H1 (cell line): Measurements from ENCODE around the gene MBNL2. TPM values are rescaled to one million over a fixed set of nuclear protein-coding genes. Genes with fewer than 3 reads are reported as not detected.
A peak's percentile ranks its signal among the peaks of the same experiment; 100 is the strongest.

ENCODE experiments used
- CTCF ChIA-PET: fragments of 300-600 bp; sonication (Branson Sonifier 250); formaldehyde crosslinking; loops from one replicate; lab custom pipeline; 2021; ENCODE audit not compliant: partially characterized antibody; lab: Charles Lee
- POLR2A ChIA-PET: fragments of 300-600 bp; sonication (Branson Sonifier 250); formaldehyde crosslinking; loops from one replicate; lab custom pipeline; 2021; ENCODE audit warnings: inconsistent platforms; ENCODE audit not compliant: partially characterized antibody; lab: Charles Lee
- DNase-seq, 2 experiments: peaks; one replicate each; pipeline versions ENCODE4 v3.0.0 to v3.0.0-alpha.2; 2010 to 2022; ENCODE audit warnings: low spot score in 2 of 2, low read depth in 1 of 2, mixed read lengths in 1 of 2
- FAIRE-seq: peaks from 2 replicates; lab custom pipeline; 2011; peaks lifted over from hg19 to GRCh38; lab: Jason Lieb, UNC
- H2AFZ ChIP-seq: 2 replicates; pipeline ENCODE4 v1.8.1; 2012; ENCODE audit warnings: low read length, inconsistent platforms
- H2AK5ac ChIP-seq: 2 replicates; pipeline ENCODE4 v1.6.1; 2013; ENCODE audit warnings: low read depth, low read length
- H2BK120ac ChIP-seq: replicated peaks from 2 replicates; pipeline ENCODE3; 2013; ENCODE audit warnings: low read depth, low read length, inconsistent platforms
- H2BK12ac ChIP-seq: 2 replicates; pipeline ENCODE4 v1.6.1; 2013; ENCODE audit warnings: low read depth, low read length
- H2BK15ac ChIP-seq: 2 replicates; pipeline ENCODE4 v1.6.1; 2013; ENCODE audit warnings: low read length
- H2BK20ac ChIP-seq: 2 replicates; pipeline ENCODE4 v1.6.1; 2013; ENCODE audit warnings: low read length
- H2BK5ac ChIP-seq: 2 replicates; pipeline ENCODE4 v1.6.1; 2013; ENCODE audit warnings: low read depth, low read length
- H3K14ac ChIP-seq: 2 replicates; pipeline ENCODE4 v1.6.1; 2013; ENCODE audit warnings: inconsistent platforms; ENCODE audit not compliant: insufficient read length
- H3K18ac ChIP-seq: 2 replicates; pipeline ENCODE4 v1.6.1; 2013; ENCODE audit warnings: low read length; ENCODE audit errors: extremely low read depth
- H3K23ac ChIP-seq: 2 replicates; pipeline ENCODE4 v1.6.1; 2013; ENCODE audit warnings: inconsistent platforms; ENCODE audit not compliant: insufficient read length
- H3K23me2 ChIP-seq: 2 replicates; pipeline ENCODE4 v1.6.1; 2013; ENCODE audit warnings: low read depth, low read length
- H3K27ac ChIP-seq: 2 replicates; pipeline ENCODE4 v1.6.1; 2011; ENCODE audit warnings: low read depth, low read length, inconsistent platforms
- H3K27me3 ChIP-seq, 4 experiments: replicated peaks in 1 of 4; 1 replicate in 1 of 4; 2 replicates in 3 of 4; pipeline versions ENCODE4 v1.6.1 to v1.8.1; 2011 to 2013; ENCODE audit warnings: low read length in 3 of 4, mild to moderate bottlenecking in 3 of 4, inconsistent platforms in 2 of 4, mixed read lengths in 2 of 4, moderate library complexity in 1 of 4; ENCODE audit not compliant: control insufficient read depth in 3 of 4, insufficient read depth in 3 of 4; ENCODE audit errors: extremely low read depth in 1 of 4
- H3K36me3 ChIP-seq, 4 experiments: 2 replicates each; pipeline versions ENCODE4 v1.6.1 to v1.8.1; 2011 to 2013; ENCODE audit warnings: mild to moderate bottlenecking in 4 of 4, low read length in 3 of 4, moderate library complexity in 2 of 4, control low read depth in 1 of 4, inconsistent platforms in 1 of 4; ENCODE audit not compliant: insufficient read depth in 4 of 4, control insufficient read depth in 2 of 4
- H3K4ac ChIP-seq: replicated peaks from 2 replicates; pipeline ENCODE3; 2013; ENCODE audit warnings: low read length, low read depth, mixed read lengths, inconsistent platforms; ENCODE audit not compliant: insufficient read length
- H3K4me1 ChIP-seq, 4 experiments: replicated peaks in 1 of 4; 1 replicate in 1 of 4; 2 replicates in 3 of 4; pipeline versions ENCODE4 v1.6.1 to v1.8.1; 2011 to 2013; ENCODE audit warnings: low read length in 3 of 4, inconsistent platforms in 2 of 4, mixed read lengths in 1 of 4; ENCODE audit not compliant: insufficient read depth in 4 of 4, control insufficient read depth in 3 of 4
- H3K4me2 ChIP-seq, 2 experiments: 2 replicates each; pipeline versions ENCODE4 v1.6.1 to v1.8.1; 2011 to 2013; ENCODE audit warnings: low read depth in 2 of 2, low read length in 2 of 2, control low read depth in 1 of 2, inconsistent platforms in 1 of 2, mild to moderate bottlenecking in 1 of 2; ENCODE audit not compliant: insufficient read depth in 1 of 2
- H3K4me3 ChIP-seq, 4 experiments: fragments of 200-600, 300-600 bp in 1 of 4; sonication (generic), shearing (Covaris generic), sonication (Bioruptor Twin) in 1 of 4; 2 replicates each; pipeline versions ENCODE4 v1.5.1 to v1.8.1; 2011 to 2016; ENCODE audit warnings: low read length in 4 of 4, low read depth in 3 of 4, control low read depth in 2 of 4, inconsistent platforms in 2 of 4, mild to moderate bottlenecking in 2 of 4, mixed read lengths in 1 of 4, moderate library complexity in 1 of 4; ENCODE audit not compliant: insufficient read depth in 2 of 4; ENCODE audit errors: extremely low read depth in 1 of 4
- H3K56ac ChIP-seq: replicated peaks from 2 replicates; pipeline ENCODE3; 2013; ENCODE audit warnings: low read depth, mild to moderate bottlenecking, mixed read lengths, low read length, inconsistent platforms; ENCODE audit not compliant: insufficient read length
- H3K79me1 ChIP-seq: 2 replicates; pipeline ENCODE4 v1.6.1; 2013; ENCODE audit warnings: low read depth, low read length, control low read depth
- H3K79me2 ChIP-seq, 2 experiments: 2 replicates each; pipeline versions ENCODE4 v1.6.1 to v1.8.1; 2012 to 2013; ENCODE audit warnings: low read length in 2 of 2, mild to moderate bottlenecking in 2 of 2, inconsistent platforms in 1 of 2; ENCODE audit not compliant: insufficient read depth in 2 of 2, control insufficient read depth in 1 of 2
- H3K9ac ChIP-seq, 4 experiments: replicated peaks in 1 of 4; 1 replicate in 1 of 4; 2 replicates in 3 of 4; pipeline versions ENCODE4 v1.6.1 to v1.8.1; 2011 to 2013; ENCODE audit warnings: low read depth in 3 of 4, low read length in 3 of 4, control low read depth in 2 of 4, mild to moderate bottlenecking in 2 of 4, moderate library complexity in 2 of 4, inconsistent platforms in 1 of 4; ENCODE audit errors: extremely low read depth in 1 of 4
- H3K9me3 ChIP-seq, 2 experiments: 2 replicates each; pipeline versions ENCODE4 v1.6.1 to v1.8.1; 2012 to 2013; ENCODE audit warnings: mild to moderate bottlenecking in 2 of 2, moderate library complexity in 2 of 2, control low read depth in 1 of 2, inconsistent platforms in 1 of 2, low read depth in 1 of 2, low read length in 1 of 2, mixed read lengths in 1 of 2; ENCODE audit not compliant: insufficient read depth in 2 of 2
- H4K20me1 ChIP-seq, 2 experiments: replicated peaks in 1 of 2; 2 replicates each; pipeline versions ENCODE3 to v1.8.1; 2011 to 2013; ENCODE audit warnings: inconsistent platforms in 2 of 2, low read length in 2 of 2, mild to moderate bottlenecking in 1 of 2; ENCODE audit not compliant: insufficient read depth in 2 of 2, control insufficient read depth in 1 of 2
- H4K5ac ChIP-seq: 2 replicates; pipeline ENCODE4 v1.6.1; 2013; ENCODE audit warnings: low read length, low read depth, mixed read lengths, inconsistent platforms; ENCODE audit not compliant: insufficient read length
- H4K8ac ChIP-seq: 2 replicates; pipeline ENCODE4 v1.8.0; 2013; ENCODE audit warnings: mild to moderate bottlenecking, moderate library complexity, low read length, inconsistent platforms; ENCODE audit not compliant: insufficient read depth; ENCODE audit errors: extremely low read depth
- H4K91ac ChIP-seq: replicated peaks from 2 replicates; pipeline ENCODE3; 2013; ENCODE audit warnings: low read length, mixed read lengths, inconsistent platforms; ENCODE audit not compliant: insufficient read length
- ASH2L ChIP-seq: fragments of 200-600, 300-600 bp; sonication (generic); IDR thresholded peaks from one replicate; pipeline ENCODE4 v1.7.1; 2017; ENCODE audit warnings: low read length
- HDAC2 ChIP-seq, 2 experiments: fragments of 300-600 bp in 1 of 2; sonication (generic) in 1 of 2; IDR thresholded peaks; 2 replicates each; pipeline ENCODE4 v1.6.1; 2011 to 2012; ENCODE audit warnings: low read depth in 2 of 2, low read length in 2 of 2, mild to moderate bottlenecking in 2 of 2, moderate library complexity in 2 of 2, borderline replicate concordance in 1 of 2, inconsistent platforms in 1 of 2
- JUND ChIP-seq: IDR thresholded peaks from 2 replicates; pipeline ENCODE4 v1.6.1; 2011; ENCODE audit warnings: mild to moderate bottlenecking, improper control_type of control experiment, low read length
- NANOG ChIP-seq: IDR thresholded peaks from 2 replicates; pipeline ENCODE4 v1.6.1; 2011; ENCODE audit warnings: low read length, low read depth, mild to moderate bottlenecking, inconsistent platforms; ENCODE audit not compliant: insufficient read depth, poor library complexity, severe bottlenecking
- PHF8 ChIP-seq: fragments of 200-600 bp; sonication (generic); conservative IDR thresholded peaks from 2 replicates; pipeline ENCODE4 v1.7.1; 2012; ENCODE audit warnings: low read depth, mild to moderate bottlenecking, inconsistent platforms, low read length, moderate library complexity
- POLR2A ChIP-seq, 2 experiments: IDR thresholded peaks; 1 replicate in 1 of 2; 2 replicates in 1 of 2; pipeline ENCODE4 v1.6.1; 2011; ENCODE audit warnings: low read depth in 2 of 2, low read length in 2 of 2, mild to moderate bottlenecking in 2 of 2; ENCODE audit errors: control extremely low read depth in 1 of 2
- POLR2AphosphoS5 ChIP-seq: IDR thresholded peaks from 2 replicates; pipeline ENCODE4 v1.6.1; 2011; ENCODE audit warnings: low read depth, low read length
- TAF1 ChIP-seq: IDR thresholded peaks from 2 replicates; pipeline ENCODE4 v1.6.1; 2011; ENCODE audit warnings: mild to moderate bottlenecking, low read depth, low read length
- WGBS, 2 experiments: shearing (Covaris generic) in 1 of 2; methylation state at CpG; one replicate each; pipeline versions ENCODE4 v1.1.6 to v1.1.7; 2013 to 2015; ENCODE audit warnings: low lambda C conversion rate in 2 of 2, mixed read lengths in 2 of 2, inconsistent platforms in 1 of 2, low coverage in 1 of 2, missing lambda C conversion rate in 1 of 2; ENCODE audit not compliant: insufficient replicate concordance in 2 of 2, insufficient coverage in 1 of 2, insufficient read length in 1 of 2; ENCODE audit errors: extremely low coverage in 1 of 2, missing lambda C conversion rate in 1 of 2; 5-methylcytosine and 5-hydroxymethylcytosine counted together
- polyA plus RNA-seq, 7 experiments: library from polyadenylated mRNA; depleted of rRNA in 3 of 7; stranded (reverse) in 5 of 7; unstranded in 2 of 7; fragments of >200 nt in 5 of 7; fragments of 200-250 nt in 2 of 7; gene quantifications; 1 replicate in 5 of 7; 2 replicates in 1 of 7; 4 replicates in 1 of 7; pipeline versions ENCODE4 v1.2.1 to v1.2.3, GENCODE V29; 2011 to 2013; ENCODE audit warnings: missing spikeins in 2 of 7, mixed read lengths in 2 of 7
- total RNA-seq: library from RNA; stranded (reverse); fragmentation: NEBNext Ultra II Directional; extraction: Animal tissue kit (Norgen Biotek cat#: 25700); gene quantifications from 2 replicates; pipeline ENCODE4 v1.2.1, GENCODE V29; 2021

MBNL2 gene
- total and polyA plus RNA-seq, 2 of the 8 experiments (the other 6 are each of a cell fraction or from before 2014, with no cell fraction given): 1.0 to 2.6 TPM

DNA sequence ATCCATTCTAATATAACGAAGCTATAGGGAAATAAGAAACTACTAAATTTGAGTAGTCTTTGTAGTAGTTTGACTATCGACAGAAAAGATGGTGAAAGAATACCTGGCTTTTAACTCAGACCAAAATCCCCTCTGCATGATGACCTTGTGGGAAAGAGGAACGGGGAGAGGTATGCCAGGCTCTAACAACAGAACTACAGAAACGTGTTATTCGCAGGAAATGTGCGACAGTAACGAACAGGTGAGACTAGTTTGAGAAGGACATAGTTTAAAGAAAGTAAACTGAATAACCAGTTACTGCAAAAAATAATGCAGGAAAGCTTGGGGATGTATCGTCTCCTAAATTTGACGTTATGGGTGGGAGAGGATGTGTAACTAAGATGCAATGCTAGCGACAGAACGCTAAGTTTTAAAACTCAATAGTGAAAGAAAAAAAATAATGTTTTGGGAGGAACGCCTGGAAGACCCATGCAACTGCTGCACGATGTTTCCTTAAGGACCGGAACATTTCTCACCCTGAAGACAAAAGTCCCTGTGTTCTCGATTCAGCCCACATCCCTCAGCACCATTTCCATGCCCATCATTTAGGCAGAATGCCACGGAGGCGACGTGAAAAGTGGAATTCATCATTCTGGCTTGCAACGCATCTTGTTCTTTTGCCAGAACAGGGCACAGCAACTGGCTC lies 210.2 kb downstream of the MBNL2 start:
- ChIA-PET POLR2A (interaction anchor here (0.8 to 2.7 kb wide), 5 partner anchors 15 to 23 kb away, joined by 3 to 11 read pairs (median 3); no protein-coding TSS in a partner anchor), CTCF (interaction anchor here (0.7 to 1.6 kb wide), 3 partner anchors 27 to 56 kb away, joined by 3 to 4 read pairs (median 3); no protein-coding TSS in a partner anchor)
- Histone ChIP-seq H3K18ac (peak overlapping the region; percentile 43; the same call in 1 of the 2 replicates), H3K56ac (no peak overlapping the region), H2BK12ac (peak overlapping the region; percentile 72), H3K4me3 (peak overlapping the region; percentile 79 to 98 (median 90)), H3K9me3 (no peaks in the 10 kb centered on the region), H2BK15ac (peak overlapping the region; percentile 37; the same call in 1 of the 2 replicates), H4K20me1 (peaks cover 0 to 3% of the 10 kb centered on the region in 2 experiments), H2BK5ac (peak overlapping the region; percentile 80), H3K27me3 (no peaks in the 10 kb centered on the region), H2BK120ac (no peak overlapping the region), H3K79me2 (peaks cover 3 to 30% of the 10 kb centered on the region in 2 experiments; a peak in 2 of 4 replicates), H3K4me1 (peaks cover 0 to 3% (median 1%) of the 10 kb centered on the region in 4 experiments; a peak in 3 of 7 replicates), H2AK5ac (no peak overlapping the region), H3K36me3 (no peaks in the 10 kb centered on the region; a peak in 1 of 8 replicates), H4K91ac (peak overlapping the region; percentile 75)
- DNase-seq (no peak), FAIRE-seq (no peak)
- 11% methylated on average over 19 of the region's 19 CpGs; no CpG with 5 or more reads in 1 of the 2 experiments for WGBS, 2 experiments
- 0 out of 4 replicates have a peak, but pooled peaks of 1 of the 2 experiments have one; percentile 13 for TF ChIP-seq HDAC2 (IDR thresholded peaks at IDR 0.05; ENCODE audit: borderline replicate concordance in 1 of 2, low read depth in 2 of 2, low read length in 2 of 2)
- TF ChIP-seq POLR2AphosphoS5: peak; percentile 73; the same call in 1 of the 2 replicates
- TF ChIP-seq PHF8: peak; percentile 69
- TF ChIP-seq JUND: no peak
- TF ChIP-seq ASH2L: peak; percentile 1
- TF ChIP-seq POLR2A (IDR thresholded peaks at IDR 0.05; ENCODE audit: control extremely low read depth in 1 of 2, low read depth in 2 of 2, low read length in 2 of 2): peak in 1 of 2 experiments; percentile 52; a peak in 2 of 3 replicates
- peak; percentile 80 for TF ChIP-seq TAF1
- TF ChIP-seq NANOG: no peak
- TF ChIP-seq, all 59 proteins: peak for 6
- Histone ChIP-seq H2AFZ (peak overlapping the region; percentile 97), H3K27ac (peak overlapping the region; percentile 68; the same call in 1 of the 2 replicates), H3K4me2 (peak overlapping the region; percentile 79 to 93), H3K9ac (peak overlapping the region; percentile 65 to 98 (median 78)), H4K5ac (peak overlapping the region; percentile 54), H3K4ac (no peak overlapping the region), H3K23me2 (peaks cover 12% of the 10 kb centered on the region), H2BK20ac (no peak overlapping the region), H3K14ac (no peak overlapping the region), H3K79me1 (no peaks in the 10 kb centered on the region; the same call in 1 of the 2 replicates), H3K23ac (no peak overlapping the region), H4K8ac (peak overlapping the region; percentile 90; the same call in 1 of the 2 replicates)
